Peyer's patch (tissue), 4 donors: Measurements from ENCODE around the gene FRMD4A.

Experiments used
- CTCF ChIP-seq, 6 experiments: fragments of 450-650 bp in 4 of 6; fragments of 200-600 bp in 2 of 6; sonication (generic) in 1 of 6; IDR thresholded peaks; one replicate each; pipeline ENCODE4 v1.5.1; 2017 to 2019; ENCODE audit warnings: antibody characterized with exemption in 6 of 6, mild to moderate bottlenecking in 3 of 6, moderate library complexity in 1 of 6
- POLR2A ChIP-seq, 2 donors: fragments of 450-650 bp; IDR thresholded peaks; one replicate each; pipeline ENCODE4 v1.5.1; 2017; ENCODE audit warnings: antibody characterized with exemption in 2 of 2, mild to moderate bottlenecking in 2 of 2, moderate library complexity in 2 of 2

GRCh38 chr10:14074062-14074884 is 256.5 kb downstream of the FRMD4A start:
- TF ChIP-seq CTCF (IDR thresholded peaks at IDR 0.05) (no peak), POLR2A (IDR thresholded peaks at IDR 0.05) (no peak)
